MM.1S (cell line): Measurements from ENCODE around the gene LRRC8C.

Source experiments
- DNase-seq: peaks from one replicate; pipeline ENCODE4 v3.0.0-alpha.2; 2015
- H2AFZ ChIP-seq: fragments of 300-600 bp; sonication (generic); 2 replicates; pipeline ENCODE4 v1.6.0; 2016; ENCODE audit warnings: antibody characterized with exemption, low read length
- H3F3A ChIP-seq: fragments of 300-600 bp; sonication (generic); 2 replicates; pipeline ENCODE4 v1.6.1; 2016; ENCODE audit warnings: mild to moderate bottlenecking, antibody characterized with exemption, low read length, moderate library complexity, mixed read lengths; ENCODE audit not compliant: insufficient read depth
- H3K27ac ChIP-seq: fragments of 300-600 bp; sonication (generic); 2 replicates; pipeline ENCODE4 v1.5.1; 2016; ENCODE audit warnings: mild to moderate bottlenecking, low read length
- H3K27me3 ChIP-seq: fragments of 300-600 bp; sonication (generic); replicated peaks from 2 replicates; pipeline ENCODE4 v1.6.0; 2016; ENCODE audit warnings: low read length; ENCODE audit not compliant: insufficient read depth
- H3K36me3 ChIP-seq: fragments of 300-600 bp; sonication (generic); replicated peaks from 2 replicates; pipeline ENCODE4 v1.6.1; 2016; ENCODE audit warnings: mild to moderate bottlenecking, low read length, mixed read lengths; ENCODE audit not compliant: insufficient read depth
- H3K4me1 ChIP-seq: fragments of 300-600 bp; sonication (generic); 2 replicates; pipeline ENCODE4 v1.6.1; 2016; ENCODE audit warnings: low read length, mixed read lengths
- H3K4me2 ChIP-seq: fragments of 300-600 bp; sonication (generic); 2 replicates; pipeline ENCODE4 v1.6.0; 2016; ENCODE audit warnings: low read depth, low read length
- H3K4me3 ChIP-seq: fragments of 300-600 bp; sonication (generic); 2 replicates; pipeline ENCODE4 v1.5.1; 2016; ENCODE audit warnings: low read length, mixed read lengths
- H3K79me2 ChIP-seq: fragments of 300-600 bp; sonication (generic); 2 replicates; pipeline ENCODE4 v1.6.1; 2016; ENCODE audit warnings: mixed run types, low read length, mixed read lengths
- H3K9ac ChIP-seq: fragments of 300-600 bp; sonication (generic); 2 replicates; pipeline ENCODE4 v1.6.1; 2016; ENCODE audit warnings: low read length, mixed read lengths
- H3K9me2 ChIP-seq: fragments of 300-600 bp; sonication (generic); replicated peaks from 2 replicates; pipeline ENCODE4 v1.6.1; 2016; ENCODE audit warnings: mild to moderate bottlenecking, low read length, mixed read lengths; ENCODE audit not compliant: insufficient read depth
- H3K9me3 ChIP-seq: fragments of 300-600 bp; sonication (generic); replicated peaks from 2 replicates; pipeline ENCODE4 v1.6.1; 2016; ENCODE audit warnings: mild to moderate bottlenecking, low read length, mixed read lengths; ENCODE audit not compliant: insufficient read depth
- H4K20me1 ChIP-seq: fragments of 300-600 bp; sonication (generic); 2 replicates; pipeline ENCODE4 v1.6.1; 2016; ENCODE audit warnings: mild to moderate bottlenecking, low read length, moderate library complexity, mixed read lengths; ENCODE audit not compliant: insufficient read depth
- EZH2 ChIP-seq: fragments of 300-600 bp; sonication (generic); optimal IDR thresholded peaks from 2 replicates; pipeline ENCODE3; 2017; ENCODE audit warnings: low read depth, mild to moderate bottlenecking, antibody characterized with exemption, low read length, mixed read lengths
- EZH2phosphoT487 ChIP-seq: fragments of 300-600 bp; sonication (generic); IDR thresholded peaks from 2 replicates; pipeline ENCODE4 v1.6.1; 2018; ENCODE audit warnings: antibody characterized with exemption, low read length
- TF ChIP-seq, protein P1 (sequence below): fragments of 300-600 bp; sonication (generic); IDR thresholded peaks from 2 replicates; pipeline ENCODE4 v1.5.1; 2016; ENCODE audit warnings: antibody characterized with exemption, low read length, mixed read lengths

The LRRC8C gene

DNA sequence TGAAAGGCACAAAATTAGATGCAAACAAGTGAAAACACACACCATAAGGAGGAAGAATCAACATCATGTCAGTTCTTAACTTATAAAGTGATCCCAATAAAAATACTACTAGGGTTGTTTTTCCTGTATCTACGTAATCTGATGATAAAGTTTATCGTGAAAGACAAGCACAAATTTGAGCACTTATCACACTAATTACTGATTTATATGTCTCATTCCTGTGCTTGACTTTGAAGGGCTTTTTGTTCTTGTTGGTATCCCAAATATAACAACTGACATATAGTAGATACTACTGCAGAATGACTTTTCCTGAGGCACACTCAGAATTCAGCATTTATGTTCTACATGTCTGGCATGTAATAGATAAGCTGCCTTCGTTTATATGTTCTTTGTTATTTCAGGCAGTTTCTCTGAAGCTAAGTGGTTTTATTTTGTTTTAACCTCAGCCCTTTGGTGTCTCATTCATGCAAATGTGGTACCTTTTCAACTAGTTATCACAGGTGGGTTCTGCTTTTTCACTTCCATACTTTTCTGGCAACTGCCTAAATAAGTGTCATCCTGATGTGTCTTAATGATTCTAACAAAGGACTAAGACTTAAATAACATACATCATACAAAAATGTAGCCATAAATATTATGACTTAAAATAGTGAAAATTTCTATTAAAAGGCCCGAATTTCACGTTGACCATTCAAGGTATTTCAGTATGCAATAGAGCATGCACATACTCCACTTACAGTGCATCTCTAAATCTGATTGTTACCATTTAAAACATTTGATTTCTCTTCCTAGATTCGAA, 73.2 kb downstream of the LRRC8C start:
- no peaks in the 10 kb centered on the region for H3K27me3 ChIP-seq
- H3K79me2 ChIP-seq, result no peaks in the 10 kb centered on the region
- no peaks in the 10 kb centered on the region for H4K20me1 ChIP-seq
- peak overlapping the region; percentile 9; the same call in 1 of the 2 replicates for H3K9ac ChIP-seq
- peaks cover 12% of the 10 kb centered on the region for H3F3A ChIP-seq
- H2AFZ ChIP-seq, result no peak overlapping the region
- TF ChIP-seq EZH2phosphoT487 (no peak), EZH2 (no peak)
- TF ChIP-seq, protein P1, sequence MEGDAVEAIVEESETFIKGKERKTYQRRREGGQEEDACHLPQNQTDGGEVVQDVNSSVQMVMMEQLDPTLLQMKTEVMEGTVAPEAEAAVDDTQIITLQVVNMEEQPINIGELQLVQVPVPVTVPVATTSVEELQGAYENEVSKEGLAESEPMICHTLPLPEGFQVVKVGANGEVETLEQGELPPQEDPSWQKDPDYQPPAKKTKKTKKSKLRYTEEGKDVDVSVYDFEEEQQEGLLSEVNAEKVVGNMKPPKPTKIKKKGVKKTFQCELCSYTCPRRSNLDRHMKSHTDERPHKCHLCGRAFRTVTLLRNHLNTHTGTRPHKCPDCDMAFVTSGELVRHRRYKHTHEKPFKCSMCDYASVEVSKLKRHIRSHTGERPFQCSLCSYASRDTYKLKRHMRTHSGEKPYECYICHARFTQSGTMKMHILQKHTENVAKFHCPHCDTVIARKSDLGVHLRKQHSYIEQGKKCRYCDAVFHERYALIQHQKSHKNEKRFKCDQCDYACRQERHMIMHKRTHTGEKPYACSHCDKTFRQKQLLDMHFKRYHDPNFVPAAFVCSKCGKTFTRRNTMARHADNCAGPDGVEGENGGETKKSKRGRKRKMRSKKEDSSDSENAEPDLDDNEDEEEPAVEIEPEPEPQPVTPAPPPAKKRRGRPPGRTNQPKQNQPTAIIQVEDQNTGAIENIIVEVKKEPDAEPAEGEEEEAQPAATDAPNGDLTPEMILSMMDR, result no peak
- H3K4me1 ChIP-seq, result peaks cover 22% of the 10 kb centered on the region
- DNase-seq, result peak; percentile 25
- H3K27ac ChIP-seq, result peak overlapping the region; percentile 56
- H3K4me2 ChIP-seq, result peak overlapping the region; percentile 53
- no peaks in the 10 kb centered on the region for H3K9me2 ChIP-seq
- no peaks in the 10 kb centered on the region for H3K9me3 ChIP-seq
- H3K36me3 ChIP-seq, result no peaks in the 10 kb centered on the region
- H3K4me3 ChIP-seq, result peak overlapping the region; percentile 9

DNA sequence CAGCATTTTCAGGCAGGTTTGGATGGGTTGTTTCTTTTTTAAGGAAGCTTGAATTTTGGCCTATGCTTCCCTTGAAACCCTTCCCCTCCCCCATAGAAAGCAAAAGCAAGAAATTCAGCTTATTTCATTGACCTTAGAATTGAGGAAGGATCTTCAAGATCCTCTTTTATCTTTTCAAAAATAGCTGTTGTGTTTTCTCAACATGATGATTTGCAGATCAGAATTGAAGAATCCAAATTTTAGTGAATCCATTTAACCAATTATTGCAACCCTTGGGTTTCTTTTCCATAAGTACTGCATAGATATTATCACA, 73.7 kb downstream of the LRRC8C start:
- Histone ChIP-seq H4K20me1 (no peaks in the 10 kb centered on the region), H3K27ac (peak overlapping the region; percentile 56; the same call in 1 of the 2 replicates), H3K4me1 (peaks cover 22% of the 10 kb centered on the region), H3K36me3 (no peaks in the 10 kb centered on the region), H3F3A (peaks cover 12% of the 10 kb centered on the region), H3K4me2 (peak overlapping the region; percentile 53), H3K4me3 (peak overlapping the region; percentile 9), H3K27me3 (no peaks in the 10 kb centered on the region), H3K9me2 (no peaks in the 10 kb centered on the region), H2AFZ (no peak overlapping the region), H3K79me2 (no peaks in the 10 kb centered on the region), H3K9me3 (no peaks in the 10 kb centered on the region), H3K9ac (peak overlapping the region; percentile 9; the same call in 1 of the 2 replicates)
- no peak for DNase-seq
- TF ChIP-seq EZH2phosphoT487 (no peak), EZH2 (no peak)
- TF ChIP-seq, protein P1, result no peak

DNA sequence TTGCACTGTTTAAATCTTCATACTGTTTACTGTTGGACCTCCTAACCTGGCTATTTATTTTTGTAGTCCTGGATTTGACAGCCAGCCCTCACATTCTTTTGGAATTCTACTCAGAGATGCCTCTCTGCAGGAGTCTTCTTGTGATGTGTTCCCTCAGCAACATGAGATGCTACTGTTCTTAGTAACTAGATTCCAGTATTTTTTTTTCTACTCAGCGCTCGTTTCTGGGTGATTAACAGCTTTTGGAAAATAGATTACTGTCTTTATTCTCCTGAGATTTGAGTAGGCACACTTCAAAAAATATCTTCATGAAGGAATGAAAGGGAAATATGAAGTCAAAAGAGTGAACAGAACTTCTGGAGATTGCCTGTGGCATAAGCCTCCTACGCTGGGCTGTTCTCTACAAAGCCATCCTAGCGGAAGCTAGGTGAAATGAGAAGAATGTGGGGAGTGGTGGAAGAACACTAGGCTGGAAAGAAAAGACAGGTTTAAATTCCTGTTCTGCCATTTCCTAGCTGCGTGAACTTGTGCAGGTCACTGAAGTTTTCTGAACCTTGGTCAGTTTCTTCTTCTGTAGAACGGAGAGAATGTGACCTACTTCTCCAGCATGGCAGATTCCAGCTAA, 75.9 kb downstream of the LRRC8C start:
- no peaks in the 10 kb centered on the region for H3K27me3 ChIP-seq
- H3K4me3 ChIP-seq, result no peak overlapping the region
- peaks cover 12% of the 10 kb centered on the region for H3F3A ChIP-seq
- H3K4me2 ChIP-seq, result no peak overlapping the region
- no peaks in the 10 kb centered on the region for H3K9me3 ChIP-seq
- H3K9ac ChIP-seq, result no peak overlapping the region
- H4K20me1 ChIP-seq, result no peaks in the 10 kb centered on the region
- peaks cover 6% of the 10 kb centered on the region for H3K36me3 ChIP-seq
- H3K4me1 ChIP-seq, result peaks cover 22% of the 10 kb centered on the region
- no peaks in the 10 kb centered on the region for H3K79me2 ChIP-seq
- DNase-seq, result no peak
- H3K9me2 ChIP-seq, result no peaks in the 10 kb centered on the region
- TF ChIP-seq EZH2, result no peak
- no peak for TF ChIP-seq EZH2phosphoT487
- TF ChIP-seq, protein P1, result no peak
- no peak overlapping the region for H2AFZ ChIP-seq
- no peak overlapping the region for H3K27ac ChIP-seq
